Stimulated activated CD4-positive, alpha-beta T cell treated with anti-CD3 and anti-CD28 coated beads, Interleukin-15, amount 100 ng/mL, for 1 hour (primary cell): Measurements from ENCODE around the gene ANTXR1.

Source experiments
- DNase-seq, 2 donors: peaks; one replicate each; pipeline ENCODE4 v3.0.0-alpha.2; 2020; ENCODE audit warnings: low read depth in 1 of 2, low spot score in 1 of 2

ANTXR1 gene

GRCh38 chr2:69033461-69034095 is 20.6 kb downstream of the ANTXR1 start:
- no peak for DNase-seq

DNA sequence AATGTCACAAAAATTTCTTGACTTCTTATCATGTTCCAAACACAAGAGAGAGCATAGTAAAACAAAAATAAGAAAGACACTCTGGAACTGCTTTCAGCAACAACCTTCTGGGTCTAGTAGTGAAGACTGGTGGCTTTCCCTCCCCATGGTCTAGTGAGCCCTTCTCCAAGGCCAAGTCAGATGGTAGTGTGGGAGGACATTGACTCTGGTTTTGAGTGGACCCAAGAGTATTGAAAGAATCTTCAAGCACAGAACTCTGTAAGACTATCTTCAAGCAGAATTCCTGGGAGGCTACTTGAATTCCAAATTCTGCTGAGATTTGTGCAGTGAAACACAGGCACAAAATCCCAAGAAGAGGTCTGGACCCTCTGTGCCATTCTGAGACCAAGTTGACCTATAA is 21.1 kb downstream of the ANTXR1 start:
- no peak for DNase-seq

DNA sequence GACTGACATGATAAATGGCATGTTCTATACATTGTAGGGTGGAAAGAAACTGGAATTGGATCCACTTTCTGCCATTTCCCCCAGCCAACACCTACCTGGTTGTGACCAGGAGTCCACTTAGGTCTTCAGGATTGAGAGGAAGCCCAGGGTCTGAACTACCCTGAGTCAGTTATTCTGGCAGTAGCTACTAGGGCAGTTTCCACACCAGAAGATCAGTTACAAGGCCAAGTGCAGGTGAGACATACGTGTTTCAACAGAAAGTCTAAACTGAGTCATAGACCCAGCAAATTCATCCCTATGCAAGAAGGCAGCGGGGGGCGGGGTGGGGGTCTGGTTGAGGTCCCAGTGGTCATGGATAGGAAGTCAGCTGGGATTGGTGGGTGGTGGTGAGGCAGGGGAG is 21.9 kb downstream of the ANTXR1 start:
- no peak for DNase-seq

GRCh38 chr2:69036926-69037325 is 23.9 kb downstream of the ANTXR1 start:
- DNase-seq, result no peak

GRCh38 chr2:69041214-69041613 is 28.2 kb downstream of the ANTXR1 start:
- DNase-seq, result no peak

DNA sequence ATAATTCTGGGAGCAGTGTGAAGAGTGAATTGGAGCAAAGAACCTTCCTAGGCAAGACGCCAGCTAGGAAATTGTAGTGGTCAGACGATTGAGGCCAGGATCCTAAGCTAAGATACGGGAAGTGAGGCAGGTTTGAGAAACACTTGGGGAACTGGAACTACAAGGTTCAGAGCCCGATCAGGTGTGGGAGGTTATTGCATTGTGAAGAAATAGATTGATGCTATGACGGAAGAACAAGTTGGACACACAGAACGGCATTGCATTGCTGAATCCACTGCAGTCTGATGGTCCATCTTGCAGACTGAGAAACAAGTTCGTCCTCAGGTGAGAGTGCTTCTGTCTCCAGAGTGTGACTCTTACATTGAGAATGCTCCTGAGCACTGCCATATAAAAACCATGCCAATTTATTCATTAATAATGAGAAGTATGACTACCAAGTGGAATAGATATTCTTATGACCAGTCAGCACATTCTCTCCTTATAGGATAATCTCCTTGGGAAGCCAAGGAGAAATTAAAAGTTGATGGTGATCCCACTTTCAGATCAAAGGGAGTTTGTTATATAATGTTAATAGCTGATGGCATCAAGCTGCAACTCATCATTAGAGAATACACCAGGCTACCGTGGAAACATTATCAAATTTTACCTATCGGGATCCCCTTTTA is 30.9 kb downstream of the ANTXR1 start:
- no peak for DNase-seq

- DNase-seq, result no peak
Observed at GRCh38 chr2:69046221-69046662, 33.3 kb downstream of the ANTXR1 start.

- DNase-seq, result no peak
Observed at GRCh38 chr2:69047625-69048145, 34.7 kb downstream of the ANTXR1 start.

DNA sequence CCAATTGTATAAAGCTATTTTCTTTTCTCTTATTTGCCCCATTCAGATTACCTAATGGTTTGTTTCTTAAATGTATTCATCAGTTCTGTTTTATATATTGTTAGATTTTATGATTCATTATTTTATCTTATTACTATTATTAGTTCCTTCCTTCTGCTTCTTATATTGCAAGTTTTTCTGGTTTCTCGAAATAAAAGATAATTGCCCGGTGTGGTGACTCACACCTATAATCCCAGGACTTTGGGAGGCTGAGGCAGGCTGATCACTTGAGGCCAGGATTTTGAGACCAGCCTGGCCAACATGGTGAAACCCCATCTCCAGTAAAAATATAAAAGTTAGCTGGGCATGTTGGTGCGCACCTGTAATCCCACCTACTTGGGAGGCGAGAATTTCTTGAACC is 37.8 kb downstream of the ANTXR1 start:
- no peak for DNase-seq

DNA sequence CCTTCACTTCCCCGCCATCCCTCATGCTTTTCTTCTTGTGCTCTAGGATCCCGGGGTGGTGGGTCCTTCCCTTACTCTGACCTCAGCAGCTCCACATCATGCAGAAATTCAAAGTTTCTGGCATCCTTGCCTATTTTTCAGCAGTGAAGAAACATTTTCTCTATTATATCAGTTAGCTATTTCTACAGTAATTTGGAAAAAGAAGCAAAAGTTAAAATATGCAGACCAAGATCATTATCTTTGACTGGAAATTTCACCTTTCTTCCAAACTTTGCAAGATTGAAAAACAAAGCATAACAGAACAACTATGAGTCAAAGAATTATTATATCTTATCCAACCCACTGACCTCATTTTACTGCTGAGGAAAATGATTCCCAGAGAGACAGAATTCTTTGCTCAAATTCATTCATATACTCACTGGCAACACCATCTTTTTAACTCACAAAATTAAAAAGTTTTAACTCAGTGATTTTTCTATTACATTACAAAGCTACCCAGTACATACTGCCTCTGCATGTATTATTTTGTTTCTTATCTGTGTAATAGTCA is 40.5 kb downstream of the ANTXR1 start:
- DNase-seq, result no peak

GRCh38 chr2:69054431-69054830 is 41.5 kb downstream of the ANTXR1 start:
- DNase-seq, result no peak

GRCh38 chr2:69055688-69056470 is 42.9 kb downstream of the ANTXR1 start:
- DNase-seq, result no peak

DNA sequence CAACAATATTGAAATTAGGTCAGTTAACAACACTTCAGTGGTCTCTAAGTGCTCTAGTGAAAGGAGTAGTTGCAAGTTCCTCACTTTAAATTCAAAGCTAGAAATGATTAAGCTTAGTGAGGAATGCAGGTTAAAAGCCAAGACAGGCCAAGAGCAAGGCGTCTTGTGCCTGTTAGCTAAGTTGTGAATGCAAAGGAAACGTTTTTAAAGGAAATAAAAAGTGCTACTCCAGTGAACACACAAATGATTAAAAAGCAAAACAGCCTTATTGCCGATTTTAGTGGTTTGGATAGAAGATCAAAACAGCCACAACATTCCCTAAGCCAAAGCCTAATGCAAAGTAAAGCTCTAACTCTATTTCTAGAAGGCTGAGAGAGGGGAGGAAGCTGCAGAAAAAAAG is 44.7 kb downstream of the ANTXR1 start:
- DNase-seq, result no peak

- no peak for DNase-seq
Observed at GRCh38 chr2:69059731-69060290, 46.8 kb downstream of the ANTXR1 start.

DNA sequence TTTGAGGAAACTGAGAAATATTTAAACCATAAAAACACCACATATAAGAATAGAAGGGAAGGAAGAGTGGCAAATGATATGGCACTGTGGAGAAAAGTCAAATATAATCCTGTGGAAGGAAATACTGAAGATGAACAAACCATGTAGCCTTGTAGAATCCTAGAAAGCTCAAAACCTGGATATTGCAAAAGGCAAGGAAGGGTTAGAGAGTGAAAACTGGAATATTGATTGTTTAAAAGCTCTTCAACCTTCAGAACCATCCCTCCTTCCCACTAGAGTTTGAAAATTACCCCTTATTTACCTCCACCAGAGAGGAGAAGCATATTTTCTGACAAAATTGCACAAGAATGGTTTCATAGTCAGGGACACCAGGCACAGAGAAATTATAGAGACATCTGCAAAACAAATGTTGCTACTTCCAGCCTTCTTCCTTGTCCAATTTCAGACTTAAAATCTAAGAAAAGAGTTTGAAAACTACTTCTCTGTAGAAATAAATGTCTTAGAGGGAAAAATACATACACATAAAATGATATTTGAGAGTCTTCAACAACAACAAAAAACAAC is 48.0 kb downstream of the ANTXR1 start:
- DNase-seq, result no peak

DNA sequence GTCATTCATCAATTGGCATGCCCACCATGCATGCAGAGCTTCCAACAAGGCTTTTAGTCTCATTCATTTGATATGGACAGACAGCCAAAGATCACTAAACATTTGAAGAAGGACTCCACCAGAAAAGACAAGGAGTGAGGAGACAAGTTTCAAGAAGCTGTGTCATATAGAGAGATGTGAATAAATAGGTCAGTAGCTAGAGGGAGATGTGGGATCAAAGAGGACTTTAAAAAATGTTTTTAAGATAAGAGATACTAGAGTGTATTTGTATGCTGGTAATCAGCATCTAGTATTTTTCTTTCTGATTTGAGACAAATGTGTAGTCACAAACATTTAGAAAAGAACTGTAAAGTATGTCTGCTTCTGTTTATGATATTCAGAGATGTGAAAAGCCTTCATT is 48.5 kb downstream of the ANTXR1 start:
- no peak for DNase-seq

- no peak for DNase-seq
Observed at GRCh38 chr2:69062307-69062962, 49.5 kb downstream of the ANTXR1 start.

- DNase-seq, result no peak
Observed at GRCh38 chr2:69065735-69066336, 52.9 kb downstream of the ANTXR1 start.

DNA sequence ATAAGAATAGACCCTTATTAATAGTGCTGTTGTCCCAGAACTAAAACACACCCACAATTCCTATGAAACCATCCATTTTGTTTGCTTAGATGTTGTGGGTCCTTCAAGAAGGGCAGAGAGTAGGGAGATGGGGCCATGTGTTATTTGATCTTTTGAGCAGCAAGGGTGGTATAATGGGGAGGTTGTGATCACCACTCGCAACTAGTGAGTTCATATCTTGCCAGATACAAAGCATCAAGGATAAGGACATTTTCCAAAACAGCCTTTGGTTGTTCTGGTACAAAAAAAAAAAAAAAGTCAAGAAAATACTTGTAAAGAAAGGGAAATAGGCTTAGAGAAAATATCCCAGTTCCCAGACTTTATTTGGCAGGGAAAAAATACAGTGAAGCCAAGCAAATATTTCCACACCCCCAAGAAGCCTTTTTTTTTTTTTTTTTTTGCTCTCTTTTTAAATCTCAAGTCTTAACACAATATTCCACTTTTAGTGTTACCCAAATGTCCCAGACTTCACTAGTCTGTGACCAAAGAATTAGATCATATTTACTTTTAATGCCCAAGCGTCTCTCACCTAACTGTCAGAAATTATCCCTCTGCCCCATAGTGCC is 54.1 kb downstream of the ANTXR1 start:
- no peak for DNase-seq

GRCh38 chr2:69067866-69068265 is 54.9 kb downstream of the ANTXR1 start:
- DNase-seq, result no peak
